GM23338 (cell line): ENCODE data around the gene HLA-DMB.

ENCODE experiments used
- CREB1 ChIP-seq: fragments of 250-450 bp; sonication (Bioruptor Pico); IDR thresholded peaks from 2 replicates; pipeline ENCODE4 v1.5.0; 2020; ENCODE audit warnings: low read depth, mild to moderate bottlenecking, moderate library complexity
- EZH2 ChIP-seq: fragments of 200-600 bp; sonication (generic); IDR thresholded peaks from one replicate; pipeline ENCODE4 v1.8.0; 2017; ENCODE audit warnings: antibody characterized with exemption, mild to moderate bottlenecking, low read depth; ENCODE audit not compliant: unreplicated experiment
- EZH2phosphoT487 ChIP-seq: fragments of 200-600 bp; sonication (generic); IDR thresholded peaks from one replicate; pipeline ENCODE4 v1.8.1; 2018; ENCODE audit warnings: antibody characterized with exemption; ENCODE audit not compliant: unreplicated experiment
- NANOG ChIP-seq: IDR thresholded peaks from 2 replicates; pipeline ENCODE4 v1.6.1; 2016; ENCODE audit warnings: antibody characterized with exemption, borderline replicate concordance
- POLR2AphosphoS5 ChIP-seq: IDR thresholded peaks from 2 replicates; pipeline ENCODE4 v1.6.1; 2016; ENCODE audit warnings: antibody characterized with exemption, low read depth
- STAT1 ChIP-seq: IDR thresholded peaks from one replicate; pipeline ENCODE4 v1.6.1; 2016; ENCODE audit warnings: antibody characterized with exemption; ENCODE audit not compliant: unreplicated experiment
- TF ChIP-seq, protein P1 (sequence below), 2 experiments: fragments of 200-600 bp in 1 of 2; sonication (generic) in 1 of 2; conservative IDR thresholded peaks; 2 replicates each; pipeline versions ENCODE4 v1.5.1 to v1.6.1; 2016 to 2017; ENCODE audit warnings: antibody characterized with exemption in 2 of 2, low read depth in 2 of 2, mild to moderate bottlenecking in 2 of 2, moderate library complexity in 1 of 2
- TF ChIP-seq, protein P2 (sequence below): IDR thresholded peaks from one replicate; pipeline ENCODE4 v1.6.1; 2018; ENCODE audit warnings: antibody characterized with exemption; ENCODE audit not compliant: unreplicated experiment
- TF ChIP-seq, protein P3 (sequence below): IDR thresholded peaks from 2 replicates; pipeline ENCODE4 v1.6.1; 2016; ENCODE audit warnings: antibody characterized with exemption

DNA sequence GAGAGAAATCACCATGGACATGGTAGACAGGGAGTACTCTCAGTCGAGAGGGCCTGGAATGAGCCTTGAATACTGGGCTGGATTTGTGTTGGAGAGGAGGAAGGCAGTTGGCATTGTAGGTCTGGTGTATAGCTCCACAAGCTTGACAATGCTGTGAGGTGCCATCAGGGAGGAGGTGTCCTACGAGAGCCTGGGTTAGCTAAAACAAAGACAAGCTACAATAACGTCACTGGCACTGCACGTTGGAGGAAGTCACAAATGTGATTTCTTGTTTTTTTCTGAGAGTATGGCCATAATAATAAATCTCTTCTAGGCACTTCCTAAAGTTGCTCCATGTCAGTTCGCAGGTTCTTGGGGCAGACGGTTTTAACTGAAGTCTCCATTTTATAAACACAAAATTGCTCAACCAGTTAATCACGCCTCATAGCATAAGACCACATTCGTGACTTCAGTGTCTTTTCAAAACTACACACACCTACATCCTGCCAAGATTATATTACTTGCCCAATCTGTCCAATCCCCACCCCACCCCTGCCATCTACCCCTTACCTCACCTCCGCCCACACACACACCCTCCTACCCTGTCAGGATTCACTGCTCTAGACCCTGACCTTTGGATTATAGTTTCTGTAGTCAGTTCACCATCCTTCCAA is 4.4 kb upstream of the HLA-DMB start:
- TF ChIP-seq POLR2AphosphoS5 (no peak), EZH2 (no peak), STAT1 (no peak), EZH2phosphoT487 (no peak), NANOG (no peak), CREB1 (CRISPR knock-in tag) (no peak)
- TF ChIP-seq, protein P1, sequence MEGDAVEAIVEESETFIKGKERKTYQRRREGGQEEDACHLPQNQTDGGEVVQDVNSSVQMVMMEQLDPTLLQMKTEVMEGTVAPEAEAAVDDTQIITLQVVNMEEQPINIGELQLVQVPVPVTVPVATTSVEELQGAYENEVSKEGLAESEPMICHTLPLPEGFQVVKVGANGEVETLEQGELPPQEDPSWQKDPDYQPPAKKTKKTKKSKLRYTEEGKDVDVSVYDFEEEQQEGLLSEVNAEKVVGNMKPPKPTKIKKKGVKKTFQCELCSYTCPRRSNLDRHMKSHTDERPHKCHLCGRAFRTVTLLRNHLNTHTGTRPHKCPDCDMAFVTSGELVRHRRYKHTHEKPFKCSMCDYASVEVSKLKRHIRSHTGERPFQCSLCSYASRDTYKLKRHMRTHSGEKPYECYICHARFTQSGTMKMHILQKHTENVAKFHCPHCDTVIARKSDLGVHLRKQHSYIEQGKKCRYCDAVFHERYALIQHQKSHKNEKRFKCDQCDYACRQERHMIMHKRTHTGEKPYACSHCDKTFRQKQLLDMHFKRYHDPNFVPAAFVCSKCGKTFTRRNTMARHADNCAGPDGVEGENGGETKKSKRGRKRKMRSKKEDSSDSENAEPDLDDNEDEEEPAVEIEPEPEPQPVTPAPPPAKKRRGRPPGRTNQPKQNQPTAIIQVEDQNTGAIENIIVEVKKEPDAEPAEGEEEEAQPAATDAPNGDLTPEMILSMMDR (conservative IDR thresholded peaks at IDR 0.05; ENCODE audit: low read depth in 2 of 2) = no peak
- TF ChIP-seq, protein P2, sequence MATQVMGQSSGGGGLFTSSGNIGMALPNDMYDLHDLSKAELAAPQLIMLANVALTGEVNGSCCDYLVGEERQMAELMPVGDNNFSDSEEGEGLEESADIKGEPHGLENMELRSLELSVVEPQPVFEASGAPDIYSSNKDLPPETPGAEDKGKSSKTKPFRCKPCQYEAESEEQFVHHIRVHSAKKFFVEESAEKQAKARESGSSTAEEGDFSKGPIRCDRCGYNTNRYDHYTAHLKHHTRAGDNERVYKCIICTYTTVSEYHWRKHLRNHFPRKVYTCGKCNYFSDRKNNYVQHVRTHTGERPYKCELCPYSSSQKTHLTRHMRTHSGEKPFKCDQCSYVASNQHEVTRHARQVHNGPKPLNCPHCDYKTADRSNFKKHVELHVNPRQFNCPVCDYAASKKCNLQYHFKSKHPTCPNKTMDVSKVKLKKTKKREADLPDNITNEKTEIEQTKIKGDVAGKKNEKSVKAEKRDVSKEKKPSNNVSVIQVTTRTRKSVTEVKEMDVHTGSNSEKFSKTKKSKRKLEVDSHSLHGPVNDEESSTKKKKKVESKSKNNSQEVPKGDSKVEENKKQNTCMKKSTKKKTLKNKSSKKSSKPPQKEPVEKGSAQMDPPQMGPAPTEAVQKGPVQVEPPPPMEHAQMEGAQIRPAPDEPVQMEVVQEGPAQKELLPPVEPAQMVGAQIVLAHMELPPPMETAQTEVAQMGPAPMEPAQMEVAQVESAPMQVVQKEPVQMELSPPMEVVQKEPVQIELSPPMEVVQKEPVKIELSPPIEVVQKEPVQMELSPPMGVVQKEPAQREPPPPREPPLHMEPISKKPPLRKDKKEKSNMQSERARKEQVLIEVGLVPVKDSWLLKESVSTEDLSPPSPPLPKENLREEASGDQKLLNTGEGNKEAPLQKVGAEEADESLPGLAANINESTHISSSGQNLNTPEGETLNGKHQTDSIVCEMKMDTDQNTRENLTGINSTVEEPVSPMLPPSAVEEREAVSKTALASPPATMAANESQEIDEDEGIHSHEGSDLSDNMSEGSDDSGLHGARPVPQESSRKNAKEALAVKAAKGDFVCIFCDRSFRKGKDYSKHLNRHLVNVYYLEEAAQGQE = no peak
- TF ChIP-seq, protein P3, sequence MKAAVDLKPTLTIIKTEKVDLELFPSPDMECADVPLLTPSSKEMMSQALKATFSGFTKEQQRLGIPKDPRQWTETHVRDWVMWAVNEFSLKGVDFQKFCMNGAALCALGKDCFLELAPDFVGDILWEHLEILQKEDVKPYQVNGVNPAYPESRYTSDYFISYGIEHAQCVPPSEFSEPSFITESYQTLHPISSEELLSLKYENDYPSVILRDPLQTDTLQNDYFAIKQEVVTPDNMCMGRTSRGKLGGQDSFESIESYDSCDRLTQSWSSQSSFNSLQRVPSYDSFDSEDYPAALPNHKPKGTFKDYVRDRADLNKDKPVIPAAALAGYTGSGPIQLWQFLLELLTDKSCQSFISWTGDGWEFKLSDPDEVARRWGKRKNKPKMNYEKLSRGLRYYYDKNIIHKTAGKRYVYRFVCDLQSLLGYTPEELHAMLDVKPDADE = no peak
